ENCODE measurements around the gene PTPRR. TPM values are rescaled to one million over a fixed set of nuclear protein-coding genes. Genes with fewer than 3 reads are reported as not detected.

PTPRR gene
- total RNA-seq, 2 donors from 2014 or later, result 0.37 to 0.51 TPM

DNA sequence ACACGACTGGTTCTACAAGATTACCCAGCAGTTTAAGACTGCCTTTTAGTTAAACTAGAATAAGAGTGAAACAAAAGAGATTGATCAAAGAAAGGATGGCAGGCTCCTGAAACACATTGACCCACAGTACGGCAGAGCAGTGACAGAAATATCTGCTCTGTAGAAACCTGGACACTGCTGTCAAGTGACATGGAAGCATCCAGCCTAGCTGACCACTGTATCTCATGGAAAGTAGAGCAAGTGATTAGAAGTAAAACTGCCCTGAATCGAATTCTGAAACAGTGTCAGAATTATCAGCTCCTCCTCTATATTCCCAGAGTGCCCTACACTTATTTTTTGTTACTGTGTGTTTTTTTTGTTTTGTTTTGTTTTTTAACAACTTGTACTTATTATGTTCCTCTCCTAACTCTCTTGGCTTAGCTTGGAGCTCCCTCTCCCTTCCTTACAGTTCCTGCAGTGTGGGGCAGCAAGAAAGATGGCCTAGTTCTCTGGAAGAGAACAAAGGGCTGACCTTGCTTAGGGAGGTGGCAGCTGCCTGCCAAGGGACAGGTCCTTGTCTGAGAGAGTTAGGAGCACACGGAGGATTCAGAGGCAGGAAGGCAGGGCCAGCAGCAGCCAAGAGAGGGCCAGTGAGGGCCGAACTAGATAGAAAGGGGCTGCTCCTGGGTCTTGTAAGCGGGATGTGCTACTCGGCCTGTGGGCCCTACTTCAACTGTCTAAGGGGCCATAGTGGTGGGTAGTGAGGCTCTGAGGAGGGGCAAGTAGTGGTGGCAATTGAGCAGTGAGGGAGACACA, 97.2 kb downstream of the PTPRR start:
- H3K4me3 ChIP-seq, result no peak overlapping the region
- no peaks in the 10 kb centered on the region for H3K36me3 ChIP-seq
- H3K27ac ChIP-seq, result no peak overlapping the region
- no peaks in the 10 kb centered on the region for H3K9me3 ChIP-seq
- no peaks in the 10 kb centered on the region for H3K27me3 ChIP-seq
- H3K4me1 ChIP-seq, result no peaks in the 10 kb centered on the region
- TF ChIP-seq, protein P1, sequence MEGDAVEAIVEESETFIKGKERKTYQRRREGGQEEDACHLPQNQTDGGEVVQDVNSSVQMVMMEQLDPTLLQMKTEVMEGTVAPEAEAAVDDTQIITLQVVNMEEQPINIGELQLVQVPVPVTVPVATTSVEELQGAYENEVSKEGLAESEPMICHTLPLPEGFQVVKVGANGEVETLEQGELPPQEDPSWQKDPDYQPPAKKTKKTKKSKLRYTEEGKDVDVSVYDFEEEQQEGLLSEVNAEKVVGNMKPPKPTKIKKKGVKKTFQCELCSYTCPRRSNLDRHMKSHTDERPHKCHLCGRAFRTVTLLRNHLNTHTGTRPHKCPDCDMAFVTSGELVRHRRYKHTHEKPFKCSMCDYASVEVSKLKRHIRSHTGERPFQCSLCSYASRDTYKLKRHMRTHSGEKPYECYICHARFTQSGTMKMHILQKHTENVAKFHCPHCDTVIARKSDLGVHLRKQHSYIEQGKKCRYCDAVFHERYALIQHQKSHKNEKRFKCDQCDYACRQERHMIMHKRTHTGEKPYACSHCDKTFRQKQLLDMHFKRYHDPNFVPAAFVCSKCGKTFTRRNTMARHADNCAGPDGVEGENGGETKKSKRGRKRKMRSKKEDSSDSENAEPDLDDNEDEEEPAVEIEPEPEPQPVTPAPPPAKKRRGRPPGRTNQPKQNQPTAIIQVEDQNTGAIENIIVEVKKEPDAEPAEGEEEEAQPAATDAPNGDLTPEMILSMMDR (IDR thresholded peaks at IDR 0.05), result no peak
- no peak for DNase-seq (ENCODE audit: low spot score)

DNA sequence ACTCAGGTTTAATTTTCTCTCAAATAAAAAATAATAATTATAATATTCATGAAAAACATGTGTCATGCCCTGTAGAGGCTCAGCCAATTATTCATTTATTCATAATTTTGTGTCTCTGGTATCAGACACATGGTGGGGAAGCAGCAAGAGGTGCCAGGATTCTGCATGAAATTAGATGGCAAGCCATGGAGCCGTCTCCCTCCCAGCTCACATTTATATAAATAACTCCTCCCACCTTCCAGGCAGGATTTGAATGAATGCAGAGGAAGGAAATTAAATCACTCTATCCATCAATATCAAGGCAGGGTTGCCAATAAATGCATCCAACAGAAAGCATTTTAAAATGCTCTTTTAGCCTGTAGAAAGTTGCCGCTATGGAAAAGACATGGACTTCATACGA, 98.1 kb downstream of the PTPRR start:
- no peaks in the 10 kb centered on the region for H3K9me3 ChIP-seq
- no peaks in the 10 kb centered on the region for H3K4me1 ChIP-seq
- DNase-seq (ENCODE audit: low spot score), result no peak
- no peaks in the 10 kb centered on the region for H3K36me3 ChIP-seq
- no peak overlapping the region for H3K27ac ChIP-seq
- H3K27me3 ChIP-seq, result no peaks in the 10 kb centered on the region
- no peak overlapping the region for H3K4me3 ChIP-seq
- TF ChIP-seq, protein P1 (IDR thresholded peaks at IDR 0.05), result no peak

DNA sequence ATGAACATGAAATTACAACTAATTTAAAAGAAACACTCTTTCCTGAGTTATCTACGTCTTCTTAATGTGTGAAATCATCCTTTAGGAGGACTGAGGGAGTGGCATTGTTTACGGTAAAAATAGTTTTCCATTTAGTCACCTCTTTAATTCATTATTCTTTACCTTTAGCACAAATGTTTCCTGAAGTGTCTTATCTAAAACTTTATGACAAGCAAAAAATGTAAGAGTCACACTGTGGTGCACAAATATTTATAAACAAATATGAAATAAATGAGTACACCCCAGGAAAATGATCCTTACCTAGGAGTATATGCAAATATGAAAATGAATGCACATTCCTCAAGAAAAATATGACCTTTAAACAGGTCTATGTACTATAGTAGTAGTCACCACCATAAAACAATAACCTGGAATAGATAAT, 104.6 kb downstream of the PTPRR start:
- no peak overlapping the region for H3K4me3 ChIP-seq
- H3K36me3 ChIP-seq, result no peaks in the 10 kb centered on the region
- H3K27ac ChIP-seq, result no peak overlapping the region
- DNase-seq (ENCODE audit: low spot score), result no peak
- no peaks in the 10 kb centered on the region for H3K4me1 ChIP-seq
- H3K27me3 ChIP-seq, result no peaks in the 10 kb centered on the region
- no peaks in the 10 kb centered on the region for H3K9me3 ChIP-seq
- TF ChIP-seq, protein P1 (IDR thresholded peaks at IDR 0.05), result no peak

DNA sequence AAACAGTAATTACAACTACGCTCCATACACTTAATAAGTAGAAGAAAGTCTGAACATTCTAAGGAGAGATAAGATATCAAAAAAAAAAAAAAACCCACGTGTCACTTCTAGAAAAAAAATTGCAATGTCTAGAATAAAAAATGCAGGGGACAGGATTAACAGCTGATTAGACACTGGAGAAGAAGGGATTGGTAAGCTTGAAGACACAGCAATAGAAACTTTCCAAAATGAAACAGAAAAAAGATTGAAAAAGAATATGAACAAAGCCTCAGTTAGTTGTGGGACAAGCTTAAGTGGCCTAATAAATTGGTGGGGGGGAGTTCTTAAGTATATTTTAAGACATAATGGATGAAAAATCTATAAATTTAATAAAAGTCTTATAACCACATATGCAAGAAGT, 105.5 kb downstream of the PTPRR start:
- TF ChIP-seq, protein P1 (IDR thresholded peaks at IDR 0.05), result no peak
- Histone ChIP-seq H3K36me3 (no peaks in the 10 kb centered on the region), H3K4me3 (no peak overlapping the region), H3K27me3 (no peaks in the 10 kb centered on the region), H3K27ac (no peak overlapping the region), H3K4me1 (no peaks in the 10 kb centered on the region), H3K9me3 (no peaks in the 10 kb centered on the region)
- no peak for DNase-seq (ENCODE audit: low spot score)

DNA sequence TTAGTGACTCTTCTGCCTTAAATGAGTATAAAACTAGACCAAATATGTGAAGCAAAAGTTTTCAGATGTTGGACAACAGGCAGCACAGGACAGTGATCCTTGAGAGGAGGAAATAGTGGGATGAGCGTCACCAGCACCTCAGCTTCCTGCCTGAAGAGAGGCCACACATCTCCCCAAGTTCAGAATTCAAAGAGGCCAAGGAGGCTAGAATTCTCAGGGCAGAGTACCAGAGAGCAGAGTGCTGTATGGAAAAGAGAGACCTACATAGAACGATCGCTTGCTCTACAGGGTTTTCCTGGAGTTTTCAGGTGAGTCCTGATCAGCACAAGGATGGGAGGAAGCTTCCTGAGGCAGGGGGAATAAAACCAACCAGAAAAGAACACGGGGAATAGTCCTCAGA, 107.0 kb downstream of the PTPRR start:
- Histone ChIP-seq H3K9me3 (no peaks in the 10 kb centered on the region), H3K27me3 (no peaks in the 10 kb centered on the region), H3K36me3 (no peaks in the 10 kb centered on the region), H3K27ac (no peak overlapping the region), H3K4me1 (no peaks in the 10 kb centered on the region), H3K4me3 (no peak overlapping the region)
- DNase-seq (ENCODE audit: low spot score), result no peak
- TF ChIP-seq, protein P1 (IDR thresholded peaks at IDR 0.05), result no peak

DNA sequence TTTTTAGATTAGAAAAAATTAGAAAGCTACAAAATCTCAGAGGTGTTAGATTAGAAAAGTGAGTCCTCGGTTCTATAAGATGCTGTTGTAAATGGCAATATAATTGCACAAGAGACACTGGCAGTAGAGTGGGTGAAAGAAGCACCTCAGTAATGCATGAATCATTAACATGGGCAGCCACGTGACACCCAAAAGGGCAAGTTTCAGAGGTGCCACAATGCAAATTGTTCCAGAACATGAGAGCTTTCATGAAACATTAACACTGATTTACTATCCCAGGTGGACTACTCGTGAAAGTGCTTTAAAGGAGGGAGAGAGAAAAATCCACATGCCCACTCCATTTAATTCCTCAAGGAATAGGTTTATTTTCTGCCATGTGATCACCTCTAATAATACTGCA, 108.4 kb downstream of the PTPRR start:
- Histone ChIP-seq H3K4me1 (no peaks in the 10 kb centered on the region), H3K27ac (no peak overlapping the region), H3K4me3 (no peak overlapping the region), H3K36me3 (no peaks in the 10 kb centered on the region), H3K9me3 (no peaks in the 10 kb centered on the region), H3K27me3 (no peaks in the 10 kb centered on the region)
- DNase-seq (ENCODE audit: low spot score), result no peak
- TF ChIP-seq, protein P1 (IDR thresholded peaks at IDR 0.05), result no peak

All from right atrium auricular region (tissue), 2 donors.